ENCODE data around the gene LTB. TPM values are rescaled to one million over a fixed set of nuclear protein-coding genes. Genes with fewer than 3 reads are reported as not detected.

LTB gene
- total RNA-seq, 1 donor from 2014 or later = 0.34 TPM

- Mint-ChIP-seq H3K4me1 (ENCODE audit: unreplicated experiment) (peaks cover 28% of the 10 kb centered on the region), H3K27me3 (no peaks in the 10 kb centered on the region), H3K27ac (peak within 1 kb of the TSS; percentile 36), H3K36me3 (no peaks in the 10 kb centered on the region), H3K4me3 (peak within 1 kb of the TSS; percentile 36), H3K9me3 (no peaks in the 10 kb centered on the region)
- no peak for DNase-seq (ENCODE audit: extremely low spot score, unreplicated experiment)
- TF ChIP-seq CTCF (conservative IDR thresholded peaks at IDR 0.05) = no peak
Measured at GRCh38 chr6:31614684-31615578, 32.7 kb upstream of the LTB start, which contains the start of gene AIF1. TSS of gene AIF1 (plus strand) at chr6:31615234. CDS start at chr6:31615330, 96 bp downstream.

- Mint-ChIP-seq H3K27me3 (no peaks in the 10 kb centered on the region), H3K27ac (no peak overlapping the region), H3K4me3 (no peak overlapping the region), H3K4me1 (ENCODE audit: unreplicated experiment) (peaks cover 23% of the 10 kb centered on the region), H3K36me3 (no peaks in the 10 kb centered on the region), H3K9me3 (no peaks in the 10 kb centered on the region)
- DNase-seq (ENCODE audit: extremely low spot score, unreplicated experiment) = no peak
- TF ChIP-seq CTCF (conservative IDR thresholded peaks at IDR 0.05) = no peak
Measured at GRCh38 chr6:31614075-31614619, 31.9 kb upstream of the LTB start.

GRCh38 chr6:31610968-31611367, 28.7 kb upstream of the LTB start:
- H3K4me3 Mint-ChIP-seq = no peak overlapping the region
- H3K27ac Mint-ChIP-seq = no peak overlapping the region
- DNase-seq (ENCODE audit: extremely low spot score, unreplicated experiment) = no peak
- H3K9me3 Mint-ChIP-seq = no peaks in the 10 kb centered on the region
- TF ChIP-seq CTCF (conservative IDR thresholded peaks at IDR 0.05) = no peak
- no peaks in the 10 kb centered on the region for H3K36me3 Mint-ChIP-seq
- H3K27me3 Mint-ChIP-seq = no peaks in the 10 kb centered on the region
- peaks cover 16% of the 10 kb centered on the region for H3K4me1 Mint-ChIP-seq (ENCODE audit: unreplicated experiment)

- Mint-ChIP-seq H3K4me3 (no peak overlapping the region), H3K27me3 (no peaks in the 10 kb centered on the region), H3K4me1 (ENCODE audit: unreplicated experiment) (peaks cover 9% of the 10 kb centered on the region), H3K36me3 (no peaks in the 10 kb centered on the region), H3K9me3 (no peaks in the 10 kb centered on the region), H3K27ac (no peak overlapping the region)
- no peak for DNase-seq (ENCODE audit: extremely low spot score, unreplicated experiment)
- TF ChIP-seq CTCF (conservative IDR thresholded peaks at IDR 0.05) = no peak
Measured at GRCh38 chr6:31609519-31610406, 27.5 kb upstream of the LTB start.

- H3K9me3 Mint-ChIP-seq = no peaks in the 10 kb centered on the region
- TF ChIP-seq CTCF (conservative IDR thresholded peaks at IDR 0.05) = no peak
- H3K27ac Mint-ChIP-seq = no peak overlapping the region
- H3K4me1 Mint-ChIP-seq (ENCODE audit: unreplicated experiment) = no peaks in the 10 kb centered on the region
- H3K27me3 Mint-ChIP-seq = no peaks in the 10 kb centered on the region
- no peak overlapping the region for H3K4me3 Mint-ChIP-seq
- DNase-seq (ENCODE audit: extremely low spot score, unreplicated experiment) = no peak
- H3K36me3 Mint-ChIP-seq = no peaks in the 10 kb centered on the region
Measured at GRCh38 chr6:31607317-31607716, 25.1 kb upstream of the LTB start.
